NCI-H1694 (cell line): ENCODE measurements around the gene CCDC70.
A peak's percentile ranks its signal among the peaks of the same experiment; 100 is the strongest.

Source experiments
- DNase-seq: peaks from one replicate; lab custom pipeline; 2025; lab: John Stamatoyannopoulos, UW

Gene CCDC70

DNA sequence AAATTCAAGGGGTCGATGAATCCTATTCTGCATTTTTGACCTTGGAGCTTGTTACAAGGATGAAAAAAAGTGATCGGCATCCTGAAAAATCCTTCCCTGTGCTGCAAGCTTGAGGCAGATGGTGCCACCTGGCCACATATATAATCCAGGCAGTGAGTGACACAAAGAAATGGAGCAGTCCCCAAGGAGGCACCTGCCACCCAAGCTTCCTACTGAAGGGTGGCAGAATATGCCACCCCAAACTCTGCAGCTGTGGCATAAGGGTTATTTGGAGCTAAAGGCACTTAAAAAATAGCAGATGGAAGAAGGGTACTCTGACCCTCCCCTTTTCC, 32.2 kb upstream of the CCDC70 start:
- DNase-seq: no peak

- DNase-seq: no peak
Observed at GRCh38 chr13:51831519-51831918, 30.2 kb upstream of the CCDC70 start.

GRCh38 chr13:51832471-51833152, 29.2 kb upstream of the CCDC70 start:
- peak; percentile 38 for DNase-seq

DNA sequence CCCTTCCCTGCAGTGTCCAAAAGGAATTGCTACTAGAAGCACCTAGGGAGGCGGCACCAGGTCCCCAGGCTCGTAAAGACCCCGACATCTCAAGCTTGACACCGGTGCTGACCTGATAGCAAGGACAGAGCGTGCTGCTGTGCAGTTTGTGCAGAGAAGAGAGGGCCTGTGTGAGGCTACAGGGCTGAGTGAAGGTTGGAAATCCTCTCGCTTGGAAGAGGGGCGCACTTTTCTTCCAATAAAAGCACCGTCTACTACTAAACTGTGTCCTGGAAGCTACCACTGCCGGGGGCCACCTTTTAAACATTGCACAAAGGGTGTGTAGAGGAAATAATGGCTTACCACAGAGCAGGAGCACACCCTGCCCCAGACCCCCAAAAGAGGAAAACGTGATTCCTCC, 27.8 kb upstream of the CCDC70 start:
- no peak for DNase-seq

GRCh38 chr13:51834581-51835171, 27.1 kb upstream of the CCDC70 start:
- DNase-seq: peak; percentile 91

- no peak for DNase-seq
Observed at GRCh38 chr13:51837016-51837415, 24.8 kb upstream of the CCDC70 start.

- DNase-seq: no peak
Observed at GRCh38 chr13:51838240-51838846, 23.4 kb upstream of the CCDC70 start.

- no peak for DNase-seq
Observed at GRCh38 chr13:51839711-51840540, 21.8 kb upstream of the CCDC70 start.

- DNase-seq: no peak
Observed at GRCh38 chr13:51840917-51841316, 20.9 kb upstream of the CCDC70 start.

DNA sequence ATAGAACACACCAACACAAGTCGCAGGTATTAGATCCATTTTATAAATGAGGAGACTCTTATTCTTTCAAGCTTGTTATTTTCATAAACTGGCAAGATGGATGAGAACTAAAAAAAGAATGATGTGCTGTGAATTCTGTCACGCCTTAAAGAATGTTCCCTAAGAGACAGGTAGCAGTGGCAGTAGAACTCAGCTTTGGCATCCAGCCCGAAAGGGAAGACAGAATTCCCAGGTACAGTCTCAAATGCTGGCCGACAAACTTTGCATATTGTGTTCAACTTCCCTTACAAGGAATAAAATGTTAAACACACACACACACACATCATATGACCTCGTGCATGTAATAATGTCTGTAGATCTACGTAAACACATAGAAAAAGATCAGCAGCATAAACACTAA, 20.0 kb upstream of the CCDC70 start:
- no peak for DNase-seq

- no peak for DNase-seq
Observed at GRCh38 chr13:51843529-51843928, 18.2 kb upstream of the CCDC70 start.

- peak; percentile 78 for DNase-seq
Observed at GRCh38 chr13:51844862-51845573, 16.8 kb upstream of the CCDC70 start, which contains the start of gene TMEM272. TSS of gene TMEM272 (minus strand) at chr13:51845177. CDS start at chr13:51838530, 6,647 bp downstream.

DNA sequence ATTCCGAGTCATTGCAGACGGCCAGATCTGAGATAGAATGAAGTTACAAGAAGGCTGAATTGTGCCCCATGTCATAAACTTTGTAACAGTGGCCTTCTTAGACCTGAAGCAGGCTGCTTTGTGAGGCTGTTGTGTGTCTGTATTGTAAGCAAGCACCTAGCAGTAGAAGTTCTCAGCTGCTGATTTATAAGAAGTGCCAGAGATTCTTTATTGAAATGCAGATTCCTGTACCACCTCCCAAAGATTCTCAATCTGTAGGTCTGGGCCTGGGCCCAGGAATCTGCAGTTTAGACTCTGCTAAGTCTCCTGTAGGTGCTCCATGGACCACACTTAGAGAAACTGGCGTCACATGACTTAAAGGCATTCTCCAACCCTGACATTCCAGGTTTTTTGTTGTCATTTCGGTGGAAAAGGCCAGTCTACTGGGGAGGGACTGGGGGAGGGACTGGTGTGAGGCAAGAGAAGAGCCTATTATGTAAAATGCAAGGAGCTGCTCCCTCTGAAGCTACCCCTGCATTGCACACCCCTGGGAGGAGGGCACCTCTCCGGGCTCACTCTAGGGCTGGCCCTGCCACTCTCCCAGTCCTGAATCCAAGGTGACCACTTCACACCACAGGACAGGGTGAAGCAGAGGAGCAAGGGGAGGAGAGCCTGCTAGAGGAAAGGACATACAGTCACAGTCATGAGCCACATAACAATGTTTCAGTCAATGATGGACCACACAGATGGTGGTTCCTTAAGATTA, 16.0 kb upstream of the CCDC70 start:
- no peak for DNase-seq

- no peak for DNase-seq
Observed at GRCh38 chr13:51846756-51847155, 15.0 kb upstream of the CCDC70 start.

DNA sequence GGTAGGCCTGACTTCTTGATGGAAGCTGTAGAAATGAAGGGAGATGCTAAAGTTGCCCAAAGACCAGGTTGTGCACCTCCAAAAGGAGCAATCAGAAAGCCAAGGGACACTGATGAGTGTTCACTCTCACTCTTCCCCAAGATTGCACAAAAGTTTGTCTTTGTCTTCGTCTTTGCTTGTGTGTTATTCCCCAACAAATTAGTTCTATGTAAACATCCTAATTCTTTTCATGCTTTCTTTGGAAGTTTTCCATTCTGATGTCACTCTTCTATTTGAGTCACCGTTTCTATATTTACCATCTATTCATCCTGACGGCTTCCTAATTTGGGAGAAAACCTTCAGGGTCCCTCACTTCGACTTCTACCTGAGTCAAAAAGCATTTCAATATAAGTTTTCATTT, 13.1 kb upstream of the CCDC70 start:
- DNase-seq: no peak

DNA sequence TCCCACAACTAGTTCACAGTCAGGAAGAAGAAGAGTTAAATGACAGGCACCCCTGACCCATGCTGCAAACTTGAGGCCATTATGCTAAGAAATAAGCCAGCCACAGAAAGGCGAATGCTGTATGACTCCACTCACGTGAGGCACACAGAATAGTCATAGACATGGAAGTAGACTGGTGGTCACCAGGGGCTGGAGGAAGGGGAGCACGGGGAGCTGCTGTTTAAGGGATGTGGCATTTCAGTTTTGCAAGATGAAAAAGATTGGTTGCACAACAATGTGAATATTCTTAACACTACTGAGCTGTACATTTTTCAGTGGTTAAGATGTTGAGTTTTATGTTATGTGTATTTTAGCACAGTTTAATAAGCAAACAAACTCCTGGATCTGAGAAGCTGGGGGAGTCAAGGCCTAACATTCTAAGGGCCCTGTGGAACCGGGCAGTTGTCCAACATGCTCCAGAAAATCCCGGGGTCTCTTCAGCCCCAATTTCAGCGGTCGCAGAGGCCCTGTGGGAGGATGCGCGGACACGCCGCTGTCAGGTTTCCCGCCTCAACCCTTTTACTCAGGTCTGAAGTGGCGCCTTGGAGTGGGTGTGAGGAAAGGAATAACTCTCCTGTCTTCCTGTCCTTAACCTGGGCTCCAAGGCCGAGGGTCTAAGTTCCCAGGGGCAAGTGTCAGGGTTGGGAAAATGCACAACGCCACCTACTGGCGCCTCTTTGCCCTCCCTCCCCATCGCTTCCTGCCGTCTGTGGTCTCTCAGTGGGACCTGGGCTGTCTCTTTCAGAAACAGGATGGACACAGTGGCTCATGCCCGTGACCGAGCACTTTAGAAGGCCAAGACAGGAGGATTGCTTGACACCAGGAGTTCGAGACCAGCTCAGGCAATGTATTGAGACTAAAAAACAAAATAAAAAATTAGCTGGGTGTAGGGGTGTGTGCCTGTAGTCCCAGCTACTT, 12.3 kb upstream of the CCDC70 start:
- DNase-seq: no peak

DNA sequence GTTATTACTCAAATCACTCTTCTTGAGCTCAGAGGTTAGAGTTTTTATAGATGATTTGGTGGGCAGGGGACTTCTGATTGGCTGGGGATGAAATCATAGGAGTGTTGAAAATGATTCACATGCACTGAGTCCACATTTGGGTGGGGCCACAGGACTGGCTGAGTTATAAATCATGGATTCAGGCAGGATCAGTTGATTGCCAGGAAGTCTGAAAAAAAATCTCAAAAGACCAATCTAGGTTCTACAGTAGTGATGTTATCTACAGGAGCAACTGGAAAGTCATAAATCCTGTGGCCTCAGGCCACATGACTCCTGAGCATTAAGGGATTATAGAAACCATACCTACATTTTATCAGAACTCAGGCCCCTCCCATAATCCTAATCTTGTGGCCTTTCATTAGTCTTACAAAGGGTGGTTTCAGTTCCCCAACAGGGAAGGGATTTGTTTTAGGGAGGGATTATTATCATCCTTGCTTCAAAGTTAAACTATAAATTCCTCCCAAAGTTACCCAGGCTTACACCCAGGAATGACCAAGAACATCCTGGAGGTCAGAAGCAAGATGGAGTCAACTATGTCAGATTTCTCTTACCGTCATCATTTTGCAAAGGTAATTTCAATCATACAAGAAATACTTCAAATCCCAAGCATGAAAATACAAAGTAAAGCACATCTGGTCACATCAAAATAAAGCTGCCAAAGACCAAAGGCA, 5.6 kb upstream of the CCDC70 start:
- no peak for DNase-seq

- no peak for DNase-seq
Observed at GRCh38 chr13:51856998-51857397, 4.8 kb upstream of the CCDC70 start.

DNA sequence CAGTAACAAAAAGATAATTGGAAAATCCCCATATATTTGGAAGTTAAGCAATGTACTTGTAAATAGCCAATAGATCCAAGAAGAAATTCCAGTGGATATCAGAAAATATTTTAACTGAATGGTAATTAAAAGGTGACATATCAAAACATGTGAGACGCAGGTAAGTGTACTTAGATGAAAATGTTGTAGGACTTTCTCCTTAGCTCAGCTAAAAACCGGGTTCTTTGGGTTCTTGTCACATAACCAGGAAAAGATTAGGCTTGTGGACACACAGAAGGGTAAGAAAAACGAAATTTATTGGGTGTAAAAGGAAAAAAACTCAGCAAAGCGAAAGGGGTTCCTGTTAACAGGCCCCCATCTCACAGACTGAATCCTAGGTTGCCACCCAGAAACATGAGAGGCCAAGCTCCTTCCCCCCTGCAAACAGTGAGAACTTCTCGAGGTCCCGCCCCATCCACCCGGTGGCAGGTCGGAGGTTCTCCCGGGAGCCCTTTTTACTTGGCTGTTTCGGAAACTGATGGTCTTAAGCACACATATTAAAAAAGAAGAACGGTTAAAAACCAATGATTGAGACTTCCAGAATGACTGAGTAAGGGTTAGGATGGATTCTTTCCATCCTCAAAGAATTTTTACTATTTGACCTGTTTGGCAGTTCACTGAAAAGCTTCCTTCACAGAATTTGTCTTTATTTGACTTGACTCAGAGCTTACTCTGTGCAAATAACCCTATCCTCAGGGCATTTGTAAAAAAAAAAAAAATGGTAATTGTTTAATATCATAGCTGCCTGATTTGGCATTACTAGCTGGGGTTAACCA, 3.1 kb upstream of the CCDC70 start:
- DNase-seq: no peak
